Panc1 (cell line): Measurements from ENCODE around the gene ADISSP.

Experiments used
- POLR2AphosphoS5 ChIP-seq: IDR thresholded peaks from 2 replicates; pipeline ENCODE4 v1.6.1; 2012; ENCODE audit warnings: mild to moderate bottlenecking, low read depth, low read length, moderate library complexity
- SIN3A ChIP-seq: IDR thresholded peaks from 2 replicates; pipeline ENCODE4 v1.6.1; 2012; ENCODE audit warnings: low read depth, mild to moderate bottlenecking, low read length, moderate library complexity, borderline replicate concordance; ENCODE audit not compliant: insufficient read depth
- TCF7L2 ChIP-seq: IDR thresholded peaks from 2 replicates; pipeline ENCODE4 v1.6.1; 2011; ENCODE audit warnings: mild to moderate bottlenecking, low read depth, low read length, inconsistent platforms
- TF ChIP-seq, protein P1 (sequence below): fragments of 450-650 bp; IDR thresholded peaks from 2 replicates; pipeline ENCODE4 v1.5.1; 2017; ENCODE audit warnings: mild to moderate bottlenecking
- TF ChIP-seq, protein P2 (sequence below), 2 experiments: IDR thresholded peaks; 2 replicates each; pipeline ENCODE4 v1.6.1; 2011 to 2012; ENCODE audit warnings: low read depth in 2 of 2, control low read depth in 1 of 2, low read length in 1 of 2, mild to moderate bottlenecking in 1 of 2, moderate library complexity in 1 of 2; ENCODE audit not compliant: insufficient read depth in 1 of 2

DNA sequence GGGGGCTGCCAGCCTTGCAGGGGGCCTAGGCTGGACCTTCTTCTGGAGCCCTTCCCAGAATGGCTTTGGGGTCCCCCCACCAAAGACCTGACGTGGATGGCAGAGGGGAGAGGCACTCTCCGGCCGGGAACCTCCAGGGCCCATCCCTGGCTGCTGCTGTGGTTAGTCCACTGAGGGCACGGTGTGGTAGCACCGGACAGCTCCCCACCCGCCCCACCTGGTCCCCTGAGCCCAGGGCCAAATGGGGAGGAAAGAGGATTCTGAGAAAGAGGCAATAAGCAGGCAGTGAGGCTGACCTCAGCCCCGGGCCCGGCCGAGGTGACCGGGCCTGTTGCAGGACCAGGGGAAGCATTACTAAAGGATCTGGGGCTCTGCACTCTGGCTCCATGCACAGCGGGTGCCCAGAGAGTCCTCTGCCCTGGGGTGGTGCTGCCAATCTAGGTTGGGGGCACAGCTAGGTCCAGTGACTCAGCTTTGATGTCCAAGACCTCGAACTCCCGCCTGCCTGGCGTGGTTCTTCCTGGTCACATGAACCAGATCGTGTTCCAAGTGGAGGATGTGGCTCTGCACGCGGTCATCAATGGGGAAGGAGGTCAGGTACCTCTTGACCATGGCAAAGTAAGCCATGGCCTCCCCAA lies 16.8 kb upstream of the ADISSP start:
- TF ChIP-seq, protein P1, sequence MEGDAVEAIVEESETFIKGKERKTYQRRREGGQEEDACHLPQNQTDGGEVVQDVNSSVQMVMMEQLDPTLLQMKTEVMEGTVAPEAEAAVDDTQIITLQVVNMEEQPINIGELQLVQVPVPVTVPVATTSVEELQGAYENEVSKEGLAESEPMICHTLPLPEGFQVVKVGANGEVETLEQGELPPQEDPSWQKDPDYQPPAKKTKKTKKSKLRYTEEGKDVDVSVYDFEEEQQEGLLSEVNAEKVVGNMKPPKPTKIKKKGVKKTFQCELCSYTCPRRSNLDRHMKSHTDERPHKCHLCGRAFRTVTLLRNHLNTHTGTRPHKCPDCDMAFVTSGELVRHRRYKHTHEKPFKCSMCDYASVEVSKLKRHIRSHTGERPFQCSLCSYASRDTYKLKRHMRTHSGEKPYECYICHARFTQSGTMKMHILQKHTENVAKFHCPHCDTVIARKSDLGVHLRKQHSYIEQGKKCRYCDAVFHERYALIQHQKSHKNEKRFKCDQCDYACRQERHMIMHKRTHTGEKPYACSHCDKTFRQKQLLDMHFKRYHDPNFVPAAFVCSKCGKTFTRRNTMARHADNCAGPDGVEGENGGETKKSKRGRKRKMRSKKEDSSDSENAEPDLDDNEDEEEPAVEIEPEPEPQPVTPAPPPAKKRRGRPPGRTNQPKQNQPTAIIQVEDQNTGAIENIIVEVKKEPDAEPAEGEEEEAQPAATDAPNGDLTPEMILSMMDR = no peak
- no peak for TF ChIP-seq TCF7L2
- TF ChIP-seq POLR2AphosphoS5 = peak; percentile 30; the same call in 1 of the 2 replicates
- TF ChIP-seq SIN3A = no peak
- TF ChIP-seq, protein P2, sequence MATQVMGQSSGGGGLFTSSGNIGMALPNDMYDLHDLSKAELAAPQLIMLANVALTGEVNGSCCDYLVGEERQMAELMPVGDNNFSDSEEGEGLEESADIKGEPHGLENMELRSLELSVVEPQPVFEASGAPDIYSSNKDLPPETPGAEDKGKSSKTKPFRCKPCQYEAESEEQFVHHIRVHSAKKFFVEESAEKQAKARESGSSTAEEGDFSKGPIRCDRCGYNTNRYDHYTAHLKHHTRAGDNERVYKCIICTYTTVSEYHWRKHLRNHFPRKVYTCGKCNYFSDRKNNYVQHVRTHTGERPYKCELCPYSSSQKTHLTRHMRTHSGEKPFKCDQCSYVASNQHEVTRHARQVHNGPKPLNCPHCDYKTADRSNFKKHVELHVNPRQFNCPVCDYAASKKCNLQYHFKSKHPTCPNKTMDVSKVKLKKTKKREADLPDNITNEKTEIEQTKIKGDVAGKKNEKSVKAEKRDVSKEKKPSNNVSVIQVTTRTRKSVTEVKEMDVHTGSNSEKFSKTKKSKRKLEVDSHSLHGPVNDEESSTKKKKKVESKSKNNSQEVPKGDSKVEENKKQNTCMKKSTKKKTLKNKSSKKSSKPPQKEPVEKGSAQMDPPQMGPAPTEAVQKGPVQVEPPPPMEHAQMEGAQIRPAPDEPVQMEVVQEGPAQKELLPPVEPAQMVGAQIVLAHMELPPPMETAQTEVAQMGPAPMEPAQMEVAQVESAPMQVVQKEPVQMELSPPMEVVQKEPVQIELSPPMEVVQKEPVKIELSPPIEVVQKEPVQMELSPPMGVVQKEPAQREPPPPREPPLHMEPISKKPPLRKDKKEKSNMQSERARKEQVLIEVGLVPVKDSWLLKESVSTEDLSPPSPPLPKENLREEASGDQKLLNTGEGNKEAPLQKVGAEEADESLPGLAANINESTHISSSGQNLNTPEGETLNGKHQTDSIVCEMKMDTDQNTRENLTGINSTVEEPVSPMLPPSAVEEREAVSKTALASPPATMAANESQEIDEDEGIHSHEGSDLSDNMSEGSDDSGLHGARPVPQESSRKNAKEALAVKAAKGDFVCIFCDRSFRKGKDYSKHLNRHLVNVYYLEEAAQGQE (IDR thresholded peaks at IDR 0.05; ENCODE audit: insufficient read depth in 1 of 2, low read depth in 2 of 2, low read length in 1 of 2) = peak in 1 of 2 experiments; percentile 54; a peak in 3 of 4 replicates
